LNCaP clone FGC (cell line): ENCODE data around the gene RASAL1.

Experiments used
- DNase-seq: peaks from one replicate; pipeline ENCODE4 v3.0.0-alpha.2; 2011; ENCODE audit warnings: low read depth
- H3K4me3 ChIP-seq: 2 replicates; pipeline ENCODE4 v1.5.1; 2011; ENCODE audit warnings: mild to moderate bottlenecking, low read depth, low read length, control low read depth
- TF ChIP-seq, protein P1 (sequence below): IDR thresholded peaks from 2 replicates; pipeline ENCODE4 v1.5.1; 2012; ENCODE audit warnings: mild to moderate bottlenecking; ENCODE audit not compliant: control insufficient read depth, insufficient read depth; ENCODE audit errors: extremely low read depth

RASAL1 gene

DNA sequence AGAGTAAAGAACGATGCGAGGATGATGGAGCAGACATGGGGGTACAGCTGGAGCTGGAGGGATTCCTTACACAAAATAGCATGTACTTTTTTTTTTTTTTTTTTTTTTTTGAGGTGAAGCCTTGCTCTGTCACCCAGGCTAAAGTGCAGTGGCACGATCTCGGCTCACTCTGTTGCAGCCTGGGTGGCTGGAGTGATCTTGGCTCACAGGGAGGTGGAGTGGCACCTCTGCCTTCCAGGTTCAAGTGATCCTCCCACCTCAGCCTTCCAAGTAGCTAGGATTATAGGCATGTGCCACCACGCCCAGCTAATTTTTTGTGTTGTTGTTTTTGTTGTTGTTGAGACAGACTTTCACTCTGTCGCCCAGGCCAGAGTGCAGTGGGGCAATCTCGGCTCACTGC, 5.1 kb upstream of the RASAL1 start:
- TF ChIP-seq, protein P1, sequence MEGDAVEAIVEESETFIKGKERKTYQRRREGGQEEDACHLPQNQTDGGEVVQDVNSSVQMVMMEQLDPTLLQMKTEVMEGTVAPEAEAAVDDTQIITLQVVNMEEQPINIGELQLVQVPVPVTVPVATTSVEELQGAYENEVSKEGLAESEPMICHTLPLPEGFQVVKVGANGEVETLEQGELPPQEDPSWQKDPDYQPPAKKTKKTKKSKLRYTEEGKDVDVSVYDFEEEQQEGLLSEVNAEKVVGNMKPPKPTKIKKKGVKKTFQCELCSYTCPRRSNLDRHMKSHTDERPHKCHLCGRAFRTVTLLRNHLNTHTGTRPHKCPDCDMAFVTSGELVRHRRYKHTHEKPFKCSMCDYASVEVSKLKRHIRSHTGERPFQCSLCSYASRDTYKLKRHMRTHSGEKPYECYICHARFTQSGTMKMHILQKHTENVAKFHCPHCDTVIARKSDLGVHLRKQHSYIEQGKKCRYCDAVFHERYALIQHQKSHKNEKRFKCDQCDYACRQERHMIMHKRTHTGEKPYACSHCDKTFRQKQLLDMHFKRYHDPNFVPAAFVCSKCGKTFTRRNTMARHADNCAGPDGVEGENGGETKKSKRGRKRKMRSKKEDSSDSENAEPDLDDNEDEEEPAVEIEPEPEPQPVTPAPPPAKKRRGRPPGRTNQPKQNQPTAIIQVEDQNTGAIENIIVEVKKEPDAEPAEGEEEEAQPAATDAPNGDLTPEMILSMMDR: no peak
- DNase-seq: no peak

GRCh38 chr12:113138826-113139225, 3.3 kb upstream of the RASAL1 start:
- no peak overlapping the region for H3K4me3 ChIP-seq
- no peak for DNase-seq
- TF ChIP-seq, protein P1: no peak

More for the DNA sequence above, 5.1 kb upstream of the RASAL1 start:
- H3K4me3 ChIP-seq: no peak overlapping the region

GRCh38 chr12:113137861-113138783, 2.6 kb upstream of the RASAL1 start:
- H3K4me3 ChIP-seq: no peak overlapping the region
- TF ChIP-seq, protein P1: no peak
- DNase-seq: no peak

GRCh38 chr12:113136990-113137511, 1.5 kb upstream of the RASAL1 start:
- H3K4me3 ChIP-seq: no peak overlapping the region
- DNase-seq: no peak
- TF ChIP-seq, protein P1: no peak

DNA sequence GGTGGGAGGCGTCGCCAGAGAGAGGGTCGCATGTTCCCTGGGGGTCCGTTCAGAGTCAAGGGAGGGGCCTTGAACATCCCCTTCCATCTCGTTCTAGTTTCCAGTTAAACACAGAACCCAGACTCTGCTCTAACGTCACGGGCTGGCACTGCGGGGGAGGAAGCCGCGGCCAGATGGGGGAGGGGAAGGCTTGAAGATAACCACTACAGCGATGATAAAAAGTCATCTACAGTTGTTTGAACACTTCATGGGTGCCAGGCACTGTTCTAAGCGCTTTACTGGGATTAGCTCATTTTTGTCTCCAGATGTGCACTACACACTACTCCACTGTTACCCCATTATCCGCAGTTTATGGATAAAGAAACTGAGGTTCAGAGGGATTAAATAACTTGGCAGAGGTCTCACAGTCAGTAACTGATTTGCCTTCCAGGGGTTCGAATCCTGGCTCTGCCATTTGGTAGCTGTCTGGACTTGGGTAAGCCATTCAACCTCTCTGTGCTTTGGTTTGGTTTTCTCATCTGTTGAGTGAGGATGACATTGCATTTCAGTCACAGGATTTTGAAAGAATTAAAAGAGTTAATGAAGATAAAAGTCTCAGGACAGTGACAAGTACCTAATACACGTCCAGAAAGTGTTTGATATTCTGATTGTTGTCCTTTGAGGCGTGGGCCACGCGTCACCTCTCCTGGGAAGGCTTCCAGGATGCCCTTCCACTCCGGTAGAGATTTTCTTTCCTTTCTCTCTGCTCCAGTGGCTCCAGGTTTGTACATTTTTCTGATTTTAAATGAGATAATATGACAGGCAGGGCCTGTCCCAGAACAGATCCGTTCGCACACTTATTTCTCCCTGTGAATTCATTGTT, 798 bp upstream of the RASAL1 start:
- no peak overlapping the region for H3K4me3 ChIP-seq
- TF ChIP-seq, protein P1: no peak

GRCh38 chr12:113134521-113134951, 1.0 kb downstream of the RASAL1 start:
- no peak overlapping the region for H3K4me3 ChIP-seq
- DNase-seq: no peak
- TF ChIP-seq, protein P1: no peak

More for the DNA sequence above, 798 bp upstream of the RASAL1 start:
- DNase-seq: no peak
